ENCODE data around the gene DLL4.

Gene DLL4

DNA sequence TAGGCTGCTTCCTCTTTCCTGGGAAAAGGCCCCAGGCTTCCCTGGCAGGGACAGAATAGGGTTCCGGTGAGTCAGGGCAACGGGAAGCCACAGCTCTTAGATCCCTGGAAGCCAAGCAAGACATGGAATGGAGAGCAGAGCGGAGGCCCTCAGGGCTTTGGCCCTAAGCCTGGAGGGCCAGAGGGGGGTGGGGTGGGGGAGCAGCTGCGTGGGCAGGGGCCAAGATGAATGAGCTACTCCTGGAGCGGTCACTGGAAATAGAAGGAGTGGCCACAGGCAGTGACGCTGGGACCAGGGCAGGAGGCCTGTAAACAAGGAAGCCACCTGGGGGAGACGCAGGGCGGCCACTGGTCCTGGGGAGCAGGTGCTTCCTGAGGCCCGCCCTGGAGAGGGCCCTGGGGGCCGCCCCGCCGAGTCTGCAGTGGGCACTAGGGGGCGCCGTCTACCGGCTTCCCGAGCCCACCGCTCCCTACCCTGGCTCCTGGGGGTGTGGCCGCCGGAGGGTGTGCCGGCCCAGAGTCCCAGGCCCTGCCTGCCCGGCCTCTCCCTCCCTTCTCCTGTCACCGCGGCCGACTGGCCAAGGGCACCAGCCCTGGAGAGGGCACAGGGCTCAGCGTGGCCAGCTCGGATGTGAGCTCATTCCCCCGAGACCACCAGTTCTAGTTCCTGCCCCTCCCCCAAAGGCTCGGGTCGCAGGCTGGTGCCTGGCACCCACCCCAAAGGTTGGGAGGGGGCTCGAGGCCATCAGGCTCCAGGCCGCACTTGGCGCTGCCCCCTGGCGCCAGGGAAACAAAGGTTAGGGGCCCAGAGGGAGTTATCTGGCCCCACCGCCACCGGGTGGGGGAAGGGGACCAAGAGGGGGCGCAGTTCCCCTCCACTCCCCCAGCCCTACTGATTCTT is 22.8 kb upstream of the DLL4 start:
- peak; percentile 94 for DNase-seq (ENCODE audit: low spot score)

DNA sequence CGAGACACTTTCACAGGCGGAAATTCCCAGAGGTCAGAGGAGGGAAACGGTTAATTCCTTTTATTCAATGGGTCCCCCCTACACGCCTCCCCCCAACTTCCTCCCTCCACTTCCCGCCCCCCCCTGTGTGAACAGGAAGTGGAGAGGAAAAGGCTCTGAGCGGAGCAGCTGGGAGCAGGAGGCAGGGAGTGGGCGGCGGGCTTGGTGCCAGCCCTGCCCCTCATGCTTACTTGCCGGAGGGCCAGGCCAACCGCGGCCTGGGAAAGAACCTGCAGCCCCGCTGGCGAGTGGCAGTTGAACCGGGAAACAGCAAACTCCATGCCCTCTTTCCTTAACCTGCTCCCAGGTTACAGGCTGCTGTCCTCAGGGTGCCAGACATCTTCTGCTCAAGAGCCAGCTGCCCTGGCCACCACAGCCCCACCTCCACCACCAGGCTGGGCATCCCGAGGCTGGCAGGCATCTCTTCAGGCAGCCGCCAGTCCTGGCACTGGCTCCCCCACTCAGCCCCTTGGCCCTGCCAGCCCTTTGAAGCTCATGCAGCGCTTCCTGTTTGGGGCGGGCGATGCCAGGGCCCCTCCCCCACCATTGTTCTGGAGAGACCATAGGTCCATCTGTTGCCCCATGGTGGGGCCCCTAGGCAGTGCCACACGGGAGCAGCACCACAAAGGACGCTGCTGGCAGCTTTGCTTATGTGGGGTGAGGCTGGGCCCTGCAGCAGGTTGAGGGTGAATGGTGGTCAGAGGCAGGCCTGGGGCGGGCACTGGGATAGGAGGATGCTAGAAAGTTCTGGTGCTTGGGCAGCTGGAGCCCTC is 21.9 kb upstream of the DLL4 start:
- DNase-seq (ENCODE audit: low spot score): no peak

DNA sequence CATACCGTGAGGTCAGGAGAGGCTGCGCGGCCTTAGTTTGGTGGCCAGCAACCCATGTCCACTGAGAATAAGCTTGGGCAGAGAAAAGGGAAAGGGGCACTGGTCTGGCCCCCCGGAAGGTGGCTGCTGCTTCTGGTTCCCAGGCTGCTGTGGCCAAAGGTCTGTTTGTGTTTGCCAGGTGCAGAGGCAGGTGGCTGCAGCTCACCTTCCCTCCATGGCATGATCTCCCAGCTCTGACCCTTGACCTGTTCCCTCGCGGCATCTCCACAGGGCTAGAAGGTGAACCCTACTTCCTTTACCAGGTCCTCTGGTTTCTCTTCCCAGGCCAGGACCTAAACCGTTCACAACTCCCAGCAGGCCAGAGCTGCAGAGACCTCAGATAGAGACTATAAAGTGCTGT is 21.0 kb upstream of the DLL4 start:
- no peak for DNase-seq (ENCODE audit: low spot score)

DNA sequence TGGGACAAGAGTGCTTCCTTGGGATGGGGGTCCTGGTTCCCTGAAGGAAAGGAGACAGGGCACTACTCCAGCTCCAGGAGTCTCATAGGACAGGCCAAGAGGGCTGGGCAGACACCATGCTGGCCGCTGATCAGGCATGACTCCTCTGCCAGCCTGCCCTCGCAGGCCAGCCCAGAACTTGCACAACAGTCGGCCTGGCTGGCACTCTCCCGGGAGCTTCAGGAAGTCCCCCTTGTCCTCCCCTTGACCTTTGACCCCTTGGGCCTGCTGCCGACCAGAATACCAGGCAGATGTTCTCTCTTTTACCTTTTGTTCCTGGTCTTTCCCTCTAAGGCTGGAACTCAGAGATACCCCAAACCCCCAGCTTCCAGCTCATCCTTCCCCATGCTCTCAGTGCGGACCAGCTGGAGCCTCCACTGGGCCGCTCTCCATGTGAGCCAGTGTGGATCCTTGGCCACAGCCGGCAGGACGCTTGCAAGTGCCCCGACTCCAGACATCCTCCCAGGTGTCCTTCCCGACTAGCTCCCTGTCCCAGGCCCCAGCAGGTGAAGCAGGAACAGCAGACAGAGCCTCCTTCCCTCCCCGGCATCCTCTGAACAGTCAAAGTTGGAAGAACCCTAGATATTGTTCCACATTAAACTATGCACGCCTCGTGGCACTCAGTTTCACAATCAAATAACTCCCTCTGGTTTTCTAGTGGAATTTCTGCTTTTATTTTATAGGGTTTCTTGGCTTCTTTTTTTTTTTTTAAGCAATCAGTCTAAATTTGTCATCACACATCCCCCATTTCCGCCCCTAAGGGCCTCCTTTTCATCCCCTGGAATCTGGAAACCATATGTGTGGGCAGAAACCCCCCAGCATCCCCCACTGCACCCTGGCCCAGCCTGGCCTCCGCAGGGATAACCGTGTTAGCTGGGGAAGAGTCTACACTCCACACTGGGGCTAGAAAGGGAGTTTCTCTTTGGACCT is 19.2 kb upstream of the DLL4 start:
- peak; percentile 55 for DNase-seq (ENCODE audit: low spot score)

DNA sequence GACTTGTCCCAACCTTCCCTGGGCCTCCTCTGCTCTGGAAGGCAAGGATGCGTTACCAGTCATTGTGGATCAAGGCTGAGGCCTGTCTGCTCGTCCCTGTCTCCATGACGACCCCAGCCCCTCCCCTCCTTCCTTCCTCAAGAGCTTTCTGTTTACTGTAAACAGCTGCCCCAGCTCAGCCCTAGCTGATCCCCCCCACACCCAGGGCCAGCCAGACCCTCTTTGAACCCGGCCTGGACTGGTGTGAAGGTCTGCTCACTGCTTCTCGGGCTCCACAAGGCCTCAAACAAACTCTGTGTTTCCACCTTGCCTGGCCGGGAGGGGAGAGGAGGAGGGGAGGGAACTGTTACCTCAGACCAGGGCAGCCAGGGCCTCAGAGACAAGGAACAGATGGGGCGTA is 18.0 kb upstream of the DLL4 start:
- no peak for DNase-seq (ENCODE audit: low spot score)

DNA sequence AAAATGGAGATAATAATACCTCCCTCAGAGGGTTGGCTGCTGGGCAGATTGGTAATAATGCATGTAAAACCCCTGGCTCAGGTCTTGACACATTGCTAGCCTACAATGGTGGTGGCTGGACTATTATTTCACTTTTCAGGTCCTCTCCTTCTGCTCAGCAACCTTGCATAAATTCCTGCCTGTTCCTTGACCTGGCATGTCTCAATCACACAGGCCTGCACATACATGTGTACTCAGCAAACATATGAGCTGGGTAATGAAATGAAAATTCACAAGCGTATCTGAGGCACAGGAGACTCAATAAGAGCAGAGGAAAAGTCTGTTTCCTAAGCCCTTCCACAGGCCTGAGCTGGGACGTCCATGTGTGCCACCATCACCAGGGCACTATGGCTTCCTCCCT is 17.4 kb upstream of the DLL4 start:
- DNase-seq (ENCODE audit: low spot score): no peak

DNA sequence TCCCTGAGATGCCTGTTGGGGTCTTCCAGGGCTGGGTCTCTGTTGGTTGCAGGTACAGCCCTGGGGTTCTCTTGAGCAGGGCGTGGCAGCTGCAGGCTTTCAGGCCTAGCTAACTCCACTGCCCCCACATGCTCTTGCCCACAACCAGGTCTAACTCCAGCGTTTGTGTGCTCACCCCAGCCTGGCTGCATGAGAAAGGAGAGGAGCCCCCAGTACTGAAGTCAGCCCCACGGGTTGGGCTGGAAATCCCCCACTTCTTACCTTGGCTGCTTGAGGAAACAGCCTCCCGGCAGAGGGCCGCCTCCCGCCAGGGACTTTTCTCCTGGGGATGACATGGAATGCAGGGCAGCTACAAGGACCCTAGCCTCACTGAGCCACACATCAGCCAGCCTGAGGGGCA is 16.7 kb upstream of the DLL4 start:
- no peak for DNase-seq (ENCODE audit: low spot score)

DNA sequence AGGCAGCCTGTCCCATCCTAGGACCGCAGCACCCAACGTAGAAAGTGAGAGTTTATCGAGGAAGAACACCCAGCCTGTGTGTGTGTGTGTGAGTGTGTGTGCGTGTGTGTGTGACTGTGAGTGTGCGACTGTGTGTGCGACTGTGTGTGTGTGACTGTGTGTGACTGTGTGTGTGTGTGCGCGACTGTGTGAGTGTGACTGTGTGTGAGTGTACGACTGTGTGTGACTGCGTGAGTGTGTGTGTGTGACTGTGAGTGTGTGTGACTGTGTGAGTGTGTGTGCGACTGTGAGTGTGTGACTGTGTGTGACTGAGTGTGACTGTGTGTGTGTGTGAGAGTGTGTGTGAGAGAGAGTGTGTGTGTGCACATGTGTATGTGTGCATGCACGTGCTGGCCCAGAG is 15.1 kb upstream of the DLL4 start:
- DNase-seq (ENCODE audit: low spot score): no peak

DNA sequence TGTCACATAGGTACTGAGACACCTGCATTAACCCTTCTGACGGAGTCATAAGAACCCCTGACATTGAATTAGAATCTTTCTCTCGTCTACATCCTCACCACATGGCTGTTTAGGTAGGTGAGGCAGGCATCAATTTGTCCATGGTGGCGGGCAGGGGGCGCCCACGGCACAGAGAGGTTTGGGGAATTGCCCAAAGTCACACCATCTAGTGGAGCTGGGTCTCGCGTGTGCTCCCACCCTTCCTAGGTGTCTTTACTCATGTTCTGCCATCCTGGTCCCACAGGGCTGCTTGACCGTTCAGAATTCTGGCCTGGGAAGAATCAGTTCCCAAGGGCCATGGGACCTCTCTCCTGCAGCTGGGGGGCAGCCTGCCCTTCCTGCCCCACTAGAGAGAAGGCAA is 14.7 kb upstream of the DLL4 start:
- no peak for DNase-seq (ENCODE audit: low spot score)

DNA sequence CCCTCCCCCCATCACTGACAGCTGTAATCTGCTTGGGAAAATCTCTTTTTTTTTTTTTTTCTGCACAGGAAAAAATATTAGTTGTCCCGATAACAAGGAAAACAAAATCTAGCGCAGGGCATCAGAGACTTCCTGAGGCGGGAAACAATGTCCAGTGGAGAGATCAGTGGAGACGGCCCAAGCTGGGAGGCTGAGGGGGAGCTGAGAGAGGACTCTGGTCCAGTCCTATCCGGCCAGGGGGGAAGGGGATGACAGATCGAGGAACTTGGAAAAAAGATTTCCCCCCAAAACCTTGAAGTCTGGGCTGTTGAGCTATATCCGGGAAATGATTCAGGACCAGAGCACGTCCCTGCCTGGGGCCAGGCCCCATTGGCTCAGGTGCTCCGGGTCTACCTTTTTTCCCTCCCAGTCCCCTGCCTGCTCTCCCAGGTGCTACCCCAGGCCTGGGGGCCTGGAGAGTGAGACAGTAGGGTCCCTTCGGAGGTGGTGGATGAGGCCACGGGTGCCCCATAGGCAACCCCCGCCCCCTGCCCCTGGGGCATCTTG is 14.0 kb upstream of the DLL4 start:
- DNase-seq (ENCODE audit: low spot score): no peak

DNA sequence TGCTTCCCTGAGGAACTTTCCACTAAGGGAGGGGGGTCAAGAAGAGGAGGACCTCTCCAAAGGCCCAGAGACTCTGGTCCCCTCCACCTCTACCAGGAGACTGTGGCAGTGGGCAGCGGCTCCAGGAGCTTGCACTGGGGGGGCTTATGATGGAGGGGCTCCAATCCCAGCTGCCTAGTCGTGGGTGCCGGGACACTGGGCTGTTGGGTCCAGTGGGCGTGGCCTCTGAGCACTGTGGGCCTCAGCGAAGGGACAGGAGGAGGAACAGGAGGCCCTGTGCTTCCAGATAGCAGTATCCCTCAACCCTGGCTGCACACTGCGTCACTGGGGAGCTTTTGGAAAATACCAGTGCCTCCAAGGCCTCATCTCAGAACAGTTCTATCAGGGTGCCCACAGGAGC is 13.5 kb upstream of the DLL4 start:
- no peak for DNase-seq (ENCODE audit: low spot score)

DNA sequence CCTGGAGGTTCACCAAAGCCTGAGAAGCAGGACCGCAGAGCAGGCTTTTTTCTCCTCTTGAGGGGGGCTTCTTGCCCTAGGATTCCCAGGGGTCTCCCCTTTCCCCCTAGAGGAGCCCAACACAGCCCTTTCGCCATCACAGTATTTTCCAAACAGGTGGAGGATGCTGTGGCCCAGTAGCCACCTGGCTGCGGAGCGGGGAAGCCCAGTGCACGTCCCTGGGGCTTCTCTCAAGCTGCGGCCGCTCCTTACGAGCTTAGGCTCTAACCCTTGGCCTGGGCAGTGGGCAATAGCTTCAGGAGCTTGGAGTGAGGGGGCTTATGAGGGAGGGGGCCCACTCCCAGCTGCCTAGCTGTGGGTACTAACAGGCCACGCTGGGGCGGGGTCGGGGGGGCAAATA is 11.6 kb upstream of the DLL4 start:
- DNase-seq (ENCODE audit: low spot score): no peak

DNA sequence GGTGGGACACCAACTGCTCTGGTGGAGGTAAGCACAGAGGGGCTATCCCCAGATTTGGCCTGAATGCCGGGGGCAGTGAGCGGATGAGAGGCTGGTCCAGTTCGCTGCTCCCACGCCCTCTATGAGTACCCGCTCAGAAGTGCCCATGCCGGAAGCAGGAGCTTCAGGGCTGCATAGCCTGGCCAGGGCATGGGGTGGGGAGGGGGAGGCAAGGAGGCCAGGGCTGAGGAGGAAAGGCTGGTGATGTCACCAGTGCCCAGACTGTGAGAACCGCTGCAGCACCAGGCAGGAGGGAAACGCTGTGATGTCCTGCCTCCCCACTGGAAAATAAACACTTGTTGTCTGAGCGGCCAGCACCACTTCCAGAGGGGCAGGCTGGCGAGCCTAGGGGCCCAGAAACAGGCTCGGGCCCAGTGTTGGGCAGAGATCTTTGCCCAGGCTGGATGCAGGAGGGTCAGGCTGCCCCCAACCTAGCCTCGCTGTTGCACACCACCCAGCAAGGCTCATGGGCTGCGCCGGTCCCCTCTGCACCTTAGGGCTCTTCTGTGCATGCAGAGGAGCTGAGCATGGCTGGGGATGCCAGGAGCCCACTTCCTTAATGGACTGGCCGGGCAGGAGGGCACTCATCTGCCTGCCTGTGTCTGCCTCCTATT is 10.9 kb upstream of the DLL4 start:
- no peak for DNase-seq (ENCODE audit: low spot score)

DNA sequence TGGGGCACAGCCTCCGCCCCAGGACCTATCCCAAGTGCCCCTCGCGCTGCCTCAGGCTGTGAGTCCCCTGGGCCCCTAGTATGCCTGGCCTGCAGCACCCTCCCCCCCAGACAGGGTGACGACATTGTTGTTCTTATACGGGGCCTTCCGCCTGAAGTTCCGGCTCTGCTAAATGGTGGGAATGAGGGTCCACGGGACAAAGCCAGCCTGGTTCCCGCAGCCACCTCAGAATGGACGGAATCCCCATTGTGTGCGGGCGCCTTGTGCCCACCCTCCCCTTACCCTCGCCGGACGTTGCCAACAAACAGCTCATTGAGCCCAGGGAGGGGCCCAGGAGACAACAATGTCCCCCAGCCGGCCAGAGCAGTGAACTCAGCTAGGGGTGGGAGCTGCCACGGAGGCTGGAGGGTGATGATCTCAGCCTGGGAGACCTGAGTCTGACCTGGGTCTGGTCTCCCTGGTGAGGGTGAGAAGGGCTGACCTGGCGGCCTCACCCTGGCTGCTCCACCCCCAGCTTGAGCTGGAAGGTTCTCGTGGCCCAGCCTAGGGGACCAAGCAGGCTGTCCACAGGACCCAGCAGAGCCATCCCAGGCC is 10.2 kb upstream of the DLL4 start:
- DNase-seq (ENCODE audit: low spot score): no peak

DNA sequence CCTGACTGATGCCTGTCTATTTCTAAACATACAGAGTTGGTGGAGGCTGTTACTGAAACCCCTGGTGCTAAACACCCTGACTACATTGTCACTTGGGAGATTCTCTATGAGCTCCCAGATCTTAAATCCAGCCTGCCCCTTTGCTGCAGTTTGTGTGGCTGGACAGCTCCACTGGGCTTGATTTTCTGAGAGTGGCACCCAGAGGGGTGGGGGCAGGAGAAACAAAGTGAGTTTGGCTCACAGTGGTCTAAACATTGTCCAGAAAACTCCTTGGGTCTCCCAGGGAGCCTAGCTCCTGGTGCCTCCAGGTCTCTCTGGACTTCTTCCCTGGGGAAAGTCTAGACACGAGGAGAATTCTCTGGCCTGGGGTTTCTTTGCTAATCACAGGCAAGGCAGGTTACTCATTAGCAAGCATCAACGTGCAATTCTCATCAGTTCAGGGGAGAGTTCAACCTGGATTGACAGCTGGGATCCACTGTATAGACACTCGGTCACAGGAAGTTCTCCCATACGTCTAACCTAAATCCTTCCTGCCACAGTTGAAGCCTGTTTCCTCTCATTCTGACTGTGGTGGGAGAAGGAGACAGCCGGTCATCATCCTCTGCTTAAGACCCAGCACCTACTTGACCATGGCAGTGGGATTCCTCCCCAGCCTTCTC is 7.1 kb upstream of the DLL4 start:
- DNase-seq (ENCODE audit: low spot score): no peak

DNA sequence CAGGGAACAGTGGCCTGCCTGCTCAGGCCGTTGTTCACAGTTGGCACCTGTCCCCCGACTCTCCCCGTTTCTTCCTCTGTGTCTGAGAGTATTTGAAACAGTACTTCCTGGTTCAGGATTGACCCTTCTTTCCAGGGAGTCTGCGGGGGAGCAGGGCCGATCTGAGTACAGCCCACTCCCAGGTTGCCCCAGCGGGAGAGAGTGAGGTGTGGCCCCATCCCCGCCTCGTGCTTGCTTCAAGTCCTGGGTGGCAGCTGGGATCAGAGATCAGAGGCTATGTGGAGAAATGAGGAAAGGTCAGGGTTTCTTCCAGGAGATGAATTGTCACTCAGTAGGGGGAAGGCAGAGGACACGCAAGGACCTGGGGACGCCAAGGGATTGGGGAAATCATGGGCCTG is 6.5 kb upstream of the DLL4 start:
- no peak for DNase-seq (ENCODE audit: low spot score)

DNA sequence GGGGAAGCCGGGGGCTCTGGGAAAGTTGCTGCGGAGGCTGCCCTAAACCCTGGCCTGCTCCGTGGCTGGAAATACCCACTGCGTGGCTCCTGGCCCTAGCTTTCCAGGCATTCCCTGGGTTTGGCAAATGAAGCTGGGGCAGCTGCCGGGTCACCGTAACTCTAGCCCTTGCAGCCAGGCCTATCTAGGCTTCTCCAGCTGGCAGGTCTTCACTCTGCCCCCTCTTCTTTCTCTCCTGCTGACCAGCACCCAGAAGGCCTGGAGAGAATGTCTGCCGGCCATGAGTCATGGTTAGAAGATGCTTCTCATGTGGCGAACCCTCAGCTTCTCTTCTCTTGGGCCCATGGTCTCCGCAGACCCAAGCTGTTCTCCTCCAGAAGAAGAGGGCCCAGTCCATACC is 5.6 kb upstream of the DLL4 start:
- DNase-seq (ENCODE audit: low spot score): no peak

DNA sequence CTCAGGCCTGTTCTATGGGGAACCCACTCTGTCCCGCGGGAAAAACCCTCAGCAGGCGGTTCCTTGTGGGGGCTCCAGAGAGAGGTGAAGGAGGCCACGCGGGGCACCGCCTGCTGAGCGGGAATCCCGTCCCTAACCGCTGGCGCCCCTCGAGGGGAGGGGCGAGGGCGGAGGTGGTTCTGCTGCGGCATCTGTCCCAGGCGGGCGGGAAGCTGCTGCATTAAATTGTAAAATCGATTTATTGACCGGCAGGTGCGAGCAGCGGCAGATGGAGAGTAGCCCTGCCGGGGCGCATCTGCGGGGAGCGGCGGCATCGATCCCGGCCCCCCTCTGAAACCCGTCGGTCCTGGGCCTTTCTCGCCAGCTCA is 3.7 kb upstream of the DLL4 start:
- no peak for DNase-seq (ENCODE audit: low spot score)

DNA sequence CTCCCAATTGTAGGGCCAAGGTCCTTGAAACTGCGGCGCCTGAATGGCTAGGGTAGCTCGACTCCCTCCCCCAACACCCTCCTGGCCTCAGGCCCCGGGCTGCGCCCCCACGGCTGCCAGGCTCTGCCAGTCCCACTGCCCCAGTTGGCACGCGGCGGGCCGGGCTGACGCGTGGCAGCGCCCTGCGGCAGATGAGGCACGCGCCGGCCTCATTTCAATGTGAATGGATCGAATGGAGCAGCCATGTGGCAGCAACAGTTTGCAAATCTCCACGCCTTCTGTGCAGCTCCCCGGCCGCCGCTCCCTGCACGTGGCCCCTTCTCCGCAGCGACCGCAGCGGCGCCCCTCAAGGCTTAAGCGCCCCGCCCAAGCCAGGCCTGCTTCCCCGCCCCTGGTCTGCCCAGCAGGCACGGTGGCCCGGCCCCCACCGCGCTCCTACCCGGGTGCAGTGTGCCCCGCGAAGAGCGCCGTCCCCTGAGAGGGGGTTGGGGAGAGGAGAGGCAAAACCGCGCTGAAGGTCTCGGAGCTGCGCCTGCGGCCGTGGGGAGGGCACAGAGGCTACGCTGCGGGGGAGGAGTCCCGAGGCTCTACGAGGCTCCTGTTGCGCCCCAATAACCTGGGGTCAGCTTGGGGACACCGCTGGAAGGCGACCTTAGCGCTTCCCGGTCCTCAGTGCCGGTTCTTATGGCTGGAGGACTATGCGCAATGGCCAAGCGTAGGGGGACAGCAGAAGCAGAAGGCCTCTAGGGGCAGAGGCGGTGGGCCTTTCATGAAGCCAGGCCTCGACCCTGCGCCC is 3.1 kb upstream of the DLL4 start:
- DNase-seq (ENCODE audit: low spot score): peak; percentile 44
